Activated CD8-positive, alpha-beta T cell treated with anti-CD3 and anti-CD28 coated beads for 36 hours (primary cell): ENCODE measurements around the gene IL12RB2. TPM values are rescaled to one million over a fixed set of nuclear protein-coding genes. Genes with fewer than 3 reads are reported as not detected.

Source experiments
- ATAC-seq: fragments of 200-7000 bp; cut with Tn5 transposase; one replicate; pipeline ENCODE4 v1.10.0; 2021; ENCODE audit warnings: mild to moderate bottlenecking, moderate library complexity
- CTCF ChIA-PET: fragments of 350-600 bp; sonication (Branson Sonifier 250); formaldehyde crosslinking; loops from one replicate; lab custom pipeline; 2021; ENCODE audit warnings: antibody characterized with exemption; lab: Charles Lee
- POLR2A ChIA-PET: fragments of 350-600 bp; sonication (Branson Sonifier 250); formaldehyde crosslinking; loops from one replicate; lab custom pipeline; 2021; ENCODE audit warnings: antibody characterized with exemption; lab: Charles Lee
- DNase-seq: peaks from one replicate; pipeline ENCODE4 v3.0.0-alpha.2; 2020
- H3K27ac Mint-ChIP-seq: one replicate; pipeline ENCODE4 v1.8.0; 2021; ENCODE audit warnings: mild to moderate bottlenecking, mixed read lengths
- H3K27me3 Mint-ChIP-seq: one replicate; pipeline ENCODE4 v1.8.0; 2021; ENCODE audit warnings: mixed read lengths
- H3K36me3 Mint-ChIP-seq: one replicate; pipeline ENCODE4 v1.8.0; 2021; ENCODE audit warnings: low read depth, mixed read lengths
- H3K4me1 Mint-ChIP-seq: one replicate; pipeline ENCODE4 v1.8.0; 2021; ENCODE audit warnings: low read depth, mixed read lengths
- H3K4me3 Mint-ChIP-seq: one replicate; pipeline ENCODE4 v1.8.0; 2021; ENCODE audit warnings: mild to moderate bottlenecking, moderate library complexity, mixed read lengths
- H3K9me3 Mint-ChIP-seq: one replicate; pipeline ENCODE4 v1.8.0; 2021; ENCODE audit warnings: mixed read lengths
- CTCF ChIP-seq: fragments of 200-600 bp; IDR thresholded peaks from one replicate; pipeline ENCODE4 v1.8.0; 2022; ENCODE audit warnings: antibody characterized with exemption, mild to moderate bottlenecking
- intact Hi-C: fragments of 100-400 bp; cut with micrococcal nuclease; formaldehyde crosslinking; loops from one replicate; pipeline ENCODE4 v1.10.0; 2022
- total RNA-seq, 2 experiments: library from RNA; stranded (reverse); gene quantifications; one replicate each; pipeline ENCODE4 v1.2.3, GENCODE V29; 2021

The IL12RB2 gene
- total RNA-seq, 2 experiments from 2014 or later, result 29.1 to 29.7 TPM

GRCh38 chr1:67345556-67345955 lies 37.9 kb downstream of the IL12RB2 start:
- Mint-ChIP-seq H3K27ac (no peak overlapping the region), H3K4me1 (peaks cover 30% of the 10 kb centered on the region), H3K4me3 (no peak overlapping the region), H3K9me3 (no peaks in the 10 kb centered on the region), H3K36me3 (peaks cover 33% of the 10 kb centered on the region), H3K27me3 (no peaks in the 10 kb centered on the region)
- intact Hi-C loops, result no loop called here
- DNase-seq, result no peak
- POLR2A ChIA-PET, result interaction anchor here (0.9 to 2.5 kb wide), 2 partner anchors 24 to 31 kb away, joined by 3 to 7 read pairs; no protein-coding TSS in a partner anchor
- TF ChIP-seq CTCF, result no peak
- no peak for ATAC-seq
- CTCF ChIA-PET, result interaction anchor here (0.6 to 5.6 kb wide), 8 partner anchors 8 to 181 kb away, joined by 3 to 28 read pairs (median 4); no protein-coding TSS in a partner anchor

GRCh38 chr1:67346982-67347381 lies 39.3 kb downstream of the IL12RB2 start:
- POLR2A ChIA-PET, result no interaction called here
- intact Hi-C loops, result no loop called here
- Mint-ChIP-seq H3K27me3 (no peaks in the 10 kb centered on the region), H3K36me3 (peaks cover 20% of the 10 kb centered on the region), H3K9me3 (no peaks in the 10 kb centered on the region), H3K4me3 (no peak overlapping the region), H3K27ac (no peak overlapping the region), H3K4me1 (peaks cover 18% of the 10 kb centered on the region)
- CTCF ChIA-PET, result interaction anchor here (1.7 to 5.6 kb wide), 7 partner anchors 10 to 134 kb away, joined by 4 to 28 read pairs (median 6); no protein-coding TSS in a partner anchor
- no peak for TF ChIP-seq CTCF
- ATAC-seq (no peak), DNase-seq (no peak)

- no peak overlapping the region for H3K27ac Mint-ChIP-seq
- intact Hi-C loops, result no loop called here
- no peaks in the 10 kb centered on the region for H3K27me3 Mint-ChIP-seq
- ChIA-PET POLR2A (interaction anchor here (0.7 to 1.3 kb wide), 2 partner anchors 41 to 162 kb away, joined by 3 read pairs; no protein-coding TSS in a partner anchor), CTCF (interaction anchor here (0.9 to 5.6 kb wide), 11 partner anchors 9 to 135 kb away, joined by 3 to 28 read pairs (median 6); no protein-coding TSS in a partner anchor)
- peaks cover 12% of the 10 kb centered on the region for H3K4me1 Mint-ChIP-seq
- ATAC-seq (peak; percentile 57), DNase-seq (peak; percentile 40)
- H3K9me3 Mint-ChIP-seq, result no peaks in the 10 kb centered on the region
- peak; percentile 65 for TF ChIP-seq CTCF
- H3K36me3 Mint-ChIP-seq, result peaks cover 21% of the 10 kb centered on the region
- no peak overlapping the region for H3K4me3 Mint-ChIP-seq
These were observed 40.2 kb downstream of the IL12RB2 start for GRCh38 chr1:67347688-67348472.

- Mint-ChIP-seq H3K4me3 (no peak overlapping the region), H3K9me3 (no peaks in the 10 kb centered on the region), H3K27me3 (no peaks in the 10 kb centered on the region), H3K27ac (no peak overlapping the region), H3K4me1 (peaks cover 7% of the 10 kb centered on the region), H3K36me3 (peaks cover 22% of the 10 kb centered on the region)
- POLR2A ChIA-PET, result interaction anchor here (0.7 to 1.3 kb wide), 2 partner anchors 42 to 163 kb away, joined by 3 read pairs; no protein-coding TSS in a partner anchor
- CTCF ChIA-PET, result interaction anchor here (0.9 to 5.6 kb wide), 8 partner anchors 8 to 135 kb away, joined by 3 to 28 read pairs (median 5); no protein-coding TSS in a partner anchor
- intact Hi-C loops, result no loop called here
- ATAC-seq (no peak), DNase-seq (no peak)
- TF ChIP-seq CTCF, result no peak
These were observed 41.0 kb downstream of the IL12RB2 start for GRCh38 chr1:67348586-67349252.
